Natural killer cell (primary cell): ENCODE measurements around the gene RANBP17. TPM values are rescaled to one million over a fixed set of nuclear protein-coding genes. Genes with fewer than 3 reads are reported as not detected.

Experiments
- ATAC-seq, 3 donors: fragments of 150-1000 bp in 2 of 3; fragments of 200-7000 bp in 1 of 3; cut with Tn5 transposase; 1 replicate in 1 of 3; 2 replicates in 2 of 3; pipeline ENCODE4 v1.10.0; 2021; ENCODE audit warnings: mild to moderate bottlenecking in 2 of 3, moderate library complexity in 2 of 3
- DNase-seq, 2 donors: peaks; one replicate each; pipeline versions ENCODE4 v3.0.0 to v3.0.0-alpha.2; 2013 to 2021; ENCODE audit warnings: mixed read lengths in 1 of 2
- H3K27ac ChIP-seq: one replicate; pipeline ENCODE4 v1.5.1; 2013; ENCODE audit warnings: mild to moderate bottlenecking, low read length
- H3K27me3 ChIP-seq: one replicate; pipeline ENCODE4 v1.6.1; 2013; ENCODE audit warnings: low read length; ENCODE audit not compliant: control insufficient read depth, insufficient read depth
- H3K36me3 ChIP-seq: one replicate; pipeline ENCODE4 v1.6.1; 2013; ENCODE audit warnings: low read length; ENCODE audit not compliant: control insufficient read depth, insufficient read depth
- H3K4me1 ChIP-seq: one replicate; pipeline ENCODE4 v1.6.1; 2013; ENCODE audit warnings: low read length; ENCODE audit not compliant: control insufficient read depth, insufficient read depth
- H3K4me3 ChIP-seq: one replicate; pipeline ENCODE4 v1.5.1; 2013; ENCODE audit warnings: low read length
- H3K9me3 ChIP-seq: one replicate; pipeline ENCODE4 v1.6.1; 2013; ENCODE audit warnings: low read length; ENCODE audit not compliant: control insufficient read depth, insufficient read depth
- H3K27ac Mint-ChIP-seq, 2 donors: one replicate each; pipeline ENCODE4 v1.8.0; 2022; ENCODE audit warnings: mild to moderate bottlenecking in 2 of 2, mixed read lengths in 2 of 2, moderate library complexity in 1 of 2
- H3K27me3 Mint-ChIP-seq, 2 donors: one replicate each; pipeline ENCODE4 v1.8.0; 2022; ENCODE audit warnings: low read depth in 2 of 2, mixed read lengths in 2 of 2
- H3K36me3 Mint-ChIP-seq: one replicate; pipeline ENCODE4 v1.8.0; 2022; ENCODE audit warnings: mixed read lengths
- H3K4me1 Mint-ChIP-seq, 2 donors: one replicate each; pipeline ENCODE4 v1.8.0; 2022; ENCODE audit warnings: mixed read lengths in 2 of 2
- H3K4me3 Mint-ChIP-seq: one replicate; pipeline ENCODE4 v1.8.0; 2022; ENCODE audit warnings: mild to moderate bottlenecking, moderate library complexity, mixed read lengths
- H3K9me3 Mint-ChIP-seq, 2 donors: one replicate each; pipeline ENCODE4 v1.8.0; 2022; ENCODE audit warnings: mixed read lengths in 2 of 2
- CTCF ChIP-seq: fragments of 200-600 bp; IDR thresholded peaks from one replicate; pipeline ENCODE4 v1.8.0; 2022; ENCODE audit warnings: antibody characterized with exemption
- WGBS: methylation state at CpG from one replicate; pipeline ENCODE4 v1.1.7; 2013; ENCODE audit warnings: missing lambda C conversion rate; ENCODE audit not compliant: insufficient coverage; 5-methylcytosine and 5-hydroxymethylcytosine counted together
- intact Hi-C: fragments of 100-400 bp; cut with micrococcal nuclease; formaldehyde crosslinking; loops from one replicate; pipeline ENCODE4 v1.14.2; 2022
- total RNA-seq, 4 donors: library from RNA; stranded (reverse); fragments of 120-200 nt in 1 of 4; gene quantifications; one replicate each; pipeline versions ENCODE4 v1.2.3 to v1.2.4, GENCODE V29; 2013 to 2022

The RANBP17 gene
- total RNA-seq, 3 donors from 2014 or later (not counting 1 experiment from before 2014, with no cell fraction given) = 11.2 to 15.0 (median 12.6) TPM

GRCh38 chr5:171317230-171317629 lies 455.4 kb downstream of the RANBP17 start:
- Mint-ChIP-seq H3K4me3 (no peak overlapping the region), H3K9me3 (no peaks in the 10 kb centered on the region), H3K36me3 (no peaks in the 10 kb centered on the region), H3K27me3 (peaks cover 68 to 77% of the 10 kb centered on the region in 2 donors), H3K4me1 (peaks cover 19 to 27% of the 10 kb centered on the region in 2 donors), H3K27ac (no peak overlapping the region)
- ATAC-seq (no peak), DNase-seq (no peak)
- H3K27ac ChIP-seq = no peak overlapping the region
- intact Hi-C loops = no loop called here
- peaks cover 74% of the 10 kb centered on the region for H3K27me3 ChIP-seq
- H3K36me3 ChIP-seq = no peaks in the 10 kb centered on the region
- no peak overlapping the region for H3K4me3 ChIP-seq
- TF ChIP-seq CTCF = no peak
- H3K9me3 ChIP-seq = no peaks in the 10 kb centered on the region
- peaks cover 34% of the 10 kb centered on the region for H3K4me1 ChIP-seq
- WGBS = 20% methylated on average over 8 of the region's 11 CpGs

DNA sequence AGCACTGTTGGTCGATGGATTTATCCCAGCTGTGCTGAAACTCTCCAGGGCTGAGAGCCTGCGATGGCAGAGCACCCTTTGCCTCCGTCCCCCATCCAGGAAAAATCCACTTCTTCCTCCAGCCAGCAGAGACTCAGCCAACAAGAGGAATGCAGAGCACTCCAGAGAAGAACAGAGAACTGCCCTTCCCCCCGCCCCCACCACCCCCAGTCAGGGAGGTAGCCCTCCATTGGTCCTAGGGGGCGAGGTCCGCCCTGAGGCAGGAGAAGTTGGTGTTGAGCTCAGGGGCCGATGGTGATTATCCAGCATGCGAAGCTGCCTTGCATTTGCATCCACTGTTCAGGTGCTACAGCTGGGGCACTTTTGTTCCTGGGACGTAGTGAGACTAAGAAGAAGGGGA lies 456.2 kb downstream of the RANBP17 start:
- Histone ChIP-seq H3K9me3 (no peaks in the 10 kb centered on the region), H3K36me3 (no peaks in the 10 kb centered on the region), H3K27me3 (peaks cover 68% of the 10 kb centered on the region), H3K4me3 (no peak overlapping the region), H3K27ac (no peak overlapping the region), H3K4me1 (peaks cover 26% of the 10 kb centered on the region)
- no peak for DNase-seq
- no peak for ATAC-seq
- no peak overlapping the region for H3K4me3 Mint-ChIP-seq
- H3K4me1 Mint-ChIP-seq = peaks cover 14 to 20% of the 10 kb centered on the region in 2 donors
- WGBS = 10% methylated on average over 8 of the region's 9 CpGs
- no peaks in the 10 kb centered on the region for H3K9me3 Mint-ChIP-seq
- H3K36me3 Mint-ChIP-seq = no peaks in the 10 kb centered on the region
- intact Hi-C loops = no loop called here
- H3K27ac Mint-ChIP-seq = no peak overlapping the region
- TF ChIP-seq CTCF = no peak
- H3K27me3 Mint-ChIP-seq = peaks cover 66 to 77% of the 10 kb centered on the region in 2 donors

- H3K9me3 Mint-ChIP-seq = no peaks in the 10 kb centered on the region
- no peak for TF ChIP-seq CTCF
- WGBS = 84% methylated on average over 7 of the region's 7 CpGs
- H3K36me3 Mint-ChIP-seq = no peaks in the 10 kb centered on the region
- intact Hi-C loops = no loop called here
- Histone ChIP-seq H3K36me3 (no peaks in the 10 kb centered on the region), H3K4me1 (peaks cover 1% of the 10 kb centered on the region), H3K9me3 (no peaks in the 10 kb centered on the region), H3K4me3 (no peak overlapping the region), H3K27ac (no peak overlapping the region), H3K27me3 (peaks cover 52% of the 10 kb centered on the region)
- H3K4me3 Mint-ChIP-seq = no peak overlapping the region
- H3K4me1 Mint-ChIP-seq = no peaks in the 10 kb centered on the region
- DNase-seq (no peak), ATAC-seq (no peak)
- H3K27ac Mint-ChIP-seq = no peak overlapping the region
- H3K27me3 Mint-ChIP-seq = peaks cover 65 to 84% of the 10 kb centered on the region in 2 donors
These were observed 459.6 kb downstream of the RANBP17 start for GRCh38 chr5:171321447-171321846.

DNA sequence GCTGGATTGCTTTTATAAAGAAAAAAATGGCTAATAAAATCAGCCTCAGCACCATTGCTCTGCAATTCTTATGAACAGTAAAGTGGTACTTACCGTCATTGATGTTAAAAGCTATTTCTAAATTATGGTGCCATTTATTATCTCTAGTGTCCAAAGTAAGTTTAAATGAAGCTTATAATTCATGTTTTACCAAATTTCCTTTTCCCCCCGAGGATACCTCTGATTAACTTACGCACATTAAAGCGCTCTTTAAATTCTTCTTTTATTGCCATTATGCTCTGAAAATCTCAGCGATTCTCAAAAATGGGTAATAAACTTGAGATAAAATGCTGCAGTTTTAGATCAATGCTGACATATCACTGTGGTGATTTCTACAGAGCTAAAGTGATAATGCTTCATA lies 460.7 kb downstream of the RANBP17 start:
- DNase-seq (no peak), ATAC-seq (no peak)
- intact Hi-C loops = no loop called here
- Mint-ChIP-seq H3K9me3 (no peaks in the 10 kb centered on the region), H3K4me1 (no peaks in the 10 kb centered on the region), H3K4me3 (no peak overlapping the region), H3K27me3 (peaks cover 60 to 79% of the 10 kb centered on the region in 2 donors), H3K27ac (no peak overlapping the region), H3K36me3 (no peaks in the 10 kb centered on the region)
- no peaks in the 10 kb centered on the region for H3K36me3 ChIP-seq
- H3K4me1 ChIP-seq = no peaks in the 10 kb centered on the region
- no peaks in the 10 kb centered on the region for H3K9me3 ChIP-seq
- H3K4me3 ChIP-seq = no peak overlapping the region
- 93% methylated on average over 2 of the region's 5 CpGs for WGBS
- peaks cover 42% of the 10 kb centered on the region for H3K27me3 ChIP-seq
- no peak overlapping the region for H3K27ac ChIP-seq
- TF ChIP-seq CTCF = no peak
